Ecto neural progenitor cell (in vitro differentiated cells): ENCODE results near the gene ZSCAN21.

Experiments used
- DNase-seq: peaks from one replicate; pipeline ENCODE4 v3.0.0-alpha.2; 2018; ENCODE audit warnings: low spot score

ZSCAN21 gene

GRCh38 chr7:100077205-100077604 is 27.6 kb downstream of the ZSCAN21 start:
- DNase-seq: no peak

GRCh38 chr7:100079024-100079560 is 29.5 kb downstream of the ZSCAN21 start:
- DNase-seq: no peak

GRCh38 chr7:100080907-100081534 is 31.4 kb downstream of the ZSCAN21 start:
- no peak for DNase-seq

- DNase-seq: peak; percentile 98
Measured at GRCh38 chr7:100081535-100082102, 32.0 kb downstream of the ZSCAN21 start, which contains the start of gene ZNF3. TSS of gene ZNF3 (minus strand) at chr7:100081723. CDS start at chr7:100077357, 4,366 bp downstream.

- DNase-seq: no peak
Measured at GRCh38 chr7:100082978-100083377, 33.4 kb downstream of the ZSCAN21 start.

- no peak for DNase-seq
Measured at GRCh38 chr7:100085515-100085914, 35.9 kb downstream of the ZSCAN21 start.

- DNase-seq: no peak
Measured at GRCh38 chr7:100087055-100087750, 37.6 kb downstream of the ZSCAN21 start.

GRCh38 chr7:100088095-100088620 is 38.6 kb downstream of the ZSCAN21 start:
- no peak for DNase-seq

GRCh38 chr7:100088621-100089457 is 39.3 kb downstream of the ZSCAN21 start, which contains the start of gene COPS6:
TSS of gene COPS6 (plus strand) at chr7:100088969. CDS start at chr7:100088991, 22 bp downstream.
- DNase-seq: peak; percentile 92

- no peak for DNase-seq
Measured at GRCh38 chr7:100089458-100090196, 40.1 kb downstream of the ZSCAN21 start.

- no peak for DNase-seq
Measured at GRCh38 chr7:100090527-100091410, 41.2 kb downstream of the ZSCAN21 start.

GRCh38 chr7:100091411-100092181 is 42.0 kb downstream of the ZSCAN21 start:
- no peak for DNase-seq

GRCh38 chr7:100093054-100093453 is 43.5 kb downstream of the ZSCAN21 start:
- no peak for DNase-seq

- DNase-seq: no peak
Measured at GRCh38 chr7:100093498-100093897, 43.9 kb downstream of the ZSCAN21 start.

GRCh38 chr7:100093925-100094486 is 44.4 kb downstream of the ZSCAN21 start:
- no peak for DNase-seq

- DNase-seq: no peak
Measured at GRCh38 chr7:100095289-100095688, 45.7 kb downstream of the ZSCAN21 start.

- no peak for DNase-seq
Measured at GRCh38 chr7:100095704-100096103, 46.1 kb downstream of the ZSCAN21 start.

- DNase-seq: no peak
Measured at GRCh38 chr7:100098913-100099312, 49.3 kb downstream of the ZSCAN21 start.

- no peak for DNase-seq
Measured at GRCh38 chr7:100099452-100099851, 49.9 kb downstream of the ZSCAN21 start.
